Loucy (cell line): Measurements from ENCODE around the gene MS4A10.

Source experiments
- H2AFZ ChIP-seq: fragments of 200-600 bp; sonication (generic); 2 replicates; pipeline ENCODE4 v1.6.0; 2016; ENCODE audit warnings: antibody characterized with exemption, mild to moderate bottlenecking, low read length, moderate library complexity
- H3F3A ChIP-seq: fragments of 200-600 bp; 2 replicates; pipeline ENCODE4 v1.6.0; 2016; ENCODE audit warnings: antibody characterized with exemption, low read depth, mild to moderate bottlenecking
- H3K27me3 ChIP-seq: fragments of 200-600 bp; sonication (generic); 2 replicates; pipeline ENCODE4 v1.6.1; 2014; ENCODE audit warnings: low read length, mild to moderate bottlenecking; ENCODE audit not compliant: insufficient read depth, poor library complexity, severe bottlenecking
- H3K36me3 ChIP-seq: fragments of 200-600 bp; sonication (generic); 2 replicates; pipeline ENCODE4 v1.6.1; 2016; ENCODE audit warnings: low read length; ENCODE audit not compliant: insufficient read depth
- H3K4me1 ChIP-seq: fragments of 200-600 bp; sonication (generic); 2 replicates; pipeline ENCODE4 v1.5.1; 2014; ENCODE audit warnings: low read length, mild to moderate bottlenecking; ENCODE audit not compliant: insufficient read depth, poor library complexity, severe bottlenecking
- H3K4me2 ChIP-seq: fragments of 200-600 bp; sonication (generic); 2 replicates; pipeline ENCODE4 v1.6.0; 2014; ENCODE audit warnings: antibody characterized with exemption, low read length, low read depth, mild to moderate bottlenecking; ENCODE audit not compliant: poor library complexity, severe bottlenecking
- H3K4me3 ChIP-seq: fragments of 200-600 bp; sonication (generic); 2 replicates; pipeline ENCODE4 v1.5.1; 2014; ENCODE audit warnings: low read length, mild to moderate bottlenecking, mixed read lengths; ENCODE audit not compliant: poor library complexity, severe bottlenecking
- H3K79me2 ChIP-seq: fragments of 200-600 bp; sonication (generic); 2 replicates; pipeline ENCODE4 v1.6.1; 2014; ENCODE audit warnings: low read length; ENCODE audit not compliant: insufficient read depth
- H3K9ac ChIP-seq: fragments of 200-600 bp; sonication (generic); 2 replicates; pipeline ENCODE4 v1.6.0; 2014; ENCODE audit warnings: mild to moderate bottlenecking, low read depth, low read length, moderate library complexity; ENCODE audit not compliant: poor library complexity, severe bottlenecking
- H3K9me2 ChIP-seq: fragments of 200-600 bp; sonication (generic); replicated peaks from 2 replicates; pipeline ENCODE4 v1.6.1; 2016; ENCODE audit warnings: low read depth, low read length, mixed read lengths
- H3K9me3 ChIP-seq: fragments of 200-600 bp; sonication (generic); 2 replicates; pipeline ENCODE4 v1.6.1; 2014; ENCODE audit warnings: mild to moderate bottlenecking, antibody characterized with exemption, low read length, low read depth; ENCODE audit not compliant: insufficient read depth
- H4K20me1 ChIP-seq: fragments of 200-600 bp; sonication (generic); 2 replicates; pipeline ENCODE4 v1.6.0; 2014; ENCODE audit warnings: antibody characterized with exemption, low read length, mild to moderate bottlenecking; ENCODE audit not compliant: insufficient read depth, poor library complexity, severe bottlenecking
- EZH2phosphoT487 ChIP-seq: fragments of 200-600 bp; IDR thresholded peaks from 2 replicates; pipeline ENCODE4 v1.6.1; 2018; ENCODE audit warnings: antibody characterized with exemption, mild to moderate bottlenecking, moderate library complexity, borderline replicate concordance
- TF ChIP-seq, protein P1 (sequence below): fragments of 200-600 bp; sonication (generic); conservative IDR thresholded peaks from 2 replicates; pipeline ENCODE4 v1.5.1; 2014; ENCODE audit warnings: mild to moderate bottlenecking, antibody characterized with exemption, low read length

MS4A10 gene

DNA sequence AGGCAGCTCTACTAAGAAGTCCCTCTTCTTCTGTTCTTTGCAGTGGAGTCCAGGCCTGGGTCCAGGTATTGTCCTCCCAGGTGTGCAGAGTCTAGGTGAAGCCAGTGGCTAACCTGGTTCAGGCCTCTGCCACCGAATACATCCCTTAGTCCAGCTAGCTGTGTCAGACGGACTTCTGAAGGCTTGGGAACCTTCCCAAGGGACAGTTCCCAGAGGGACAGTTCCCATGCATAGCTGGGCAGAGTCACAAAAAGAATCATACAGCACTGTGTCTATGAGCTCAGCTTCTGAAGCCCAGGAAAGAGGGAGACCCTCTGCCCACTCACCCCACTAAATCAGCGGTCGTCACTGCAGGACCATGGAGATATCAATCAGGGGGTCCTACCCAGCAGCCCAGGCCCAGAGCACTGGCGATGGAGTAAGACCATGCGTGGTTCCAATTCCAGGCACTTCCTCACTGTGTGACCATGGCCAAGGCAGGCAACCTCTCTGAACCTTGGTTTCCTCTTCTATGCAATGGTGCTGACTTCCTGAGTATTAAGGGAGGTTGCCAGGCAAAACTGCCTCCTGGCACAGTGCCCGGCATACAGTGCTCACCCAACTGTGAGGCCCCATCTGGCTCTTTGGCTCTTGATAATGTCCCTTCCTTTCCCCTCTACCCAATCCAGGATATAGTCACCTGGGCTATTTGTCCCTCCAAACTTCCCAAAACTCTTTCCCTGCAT, 3.4 kb downstream of the MS4A10 start:
- H4K20me1 ChIP-seq: no peaks in the 10 kb centered on the region
- H3K9ac ChIP-seq: no peak overlapping the region
- H3K9me3 ChIP-seq: no peaks in the 10 kb centered on the region; the same call in 1 of the 2 replicates
- no peaks in the 10 kb centered on the region for H3K79me2 ChIP-seq
- peaks cover 44% of the 10 kb centered on the region for H3K4me1 ChIP-seq
- H3K27me3 ChIP-seq: no peaks in the 10 kb centered on the region
- no peaks in the 10 kb centered on the region for H3K9me2 ChIP-seq
- no peaks in the 10 kb centered on the region for H3K36me3 ChIP-seq
- H3K4me2 ChIP-seq: no peak overlapping the region
- H3K4me3 ChIP-seq: no peak overlapping the region
- no peak for TF ChIP-seq EZH2phosphoT487
- TF ChIP-seq, protein P1, sequence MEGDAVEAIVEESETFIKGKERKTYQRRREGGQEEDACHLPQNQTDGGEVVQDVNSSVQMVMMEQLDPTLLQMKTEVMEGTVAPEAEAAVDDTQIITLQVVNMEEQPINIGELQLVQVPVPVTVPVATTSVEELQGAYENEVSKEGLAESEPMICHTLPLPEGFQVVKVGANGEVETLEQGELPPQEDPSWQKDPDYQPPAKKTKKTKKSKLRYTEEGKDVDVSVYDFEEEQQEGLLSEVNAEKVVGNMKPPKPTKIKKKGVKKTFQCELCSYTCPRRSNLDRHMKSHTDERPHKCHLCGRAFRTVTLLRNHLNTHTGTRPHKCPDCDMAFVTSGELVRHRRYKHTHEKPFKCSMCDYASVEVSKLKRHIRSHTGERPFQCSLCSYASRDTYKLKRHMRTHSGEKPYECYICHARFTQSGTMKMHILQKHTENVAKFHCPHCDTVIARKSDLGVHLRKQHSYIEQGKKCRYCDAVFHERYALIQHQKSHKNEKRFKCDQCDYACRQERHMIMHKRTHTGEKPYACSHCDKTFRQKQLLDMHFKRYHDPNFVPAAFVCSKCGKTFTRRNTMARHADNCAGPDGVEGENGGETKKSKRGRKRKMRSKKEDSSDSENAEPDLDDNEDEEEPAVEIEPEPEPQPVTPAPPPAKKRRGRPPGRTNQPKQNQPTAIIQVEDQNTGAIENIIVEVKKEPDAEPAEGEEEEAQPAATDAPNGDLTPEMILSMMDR: no peak
- 0 out of 2 replicates have a peak, but pooled peaks cover 3% of the 10 kb centered on the region for H3F3A ChIP-seq
- H2AFZ ChIP-seq: no peak overlapping the region

DNA sequence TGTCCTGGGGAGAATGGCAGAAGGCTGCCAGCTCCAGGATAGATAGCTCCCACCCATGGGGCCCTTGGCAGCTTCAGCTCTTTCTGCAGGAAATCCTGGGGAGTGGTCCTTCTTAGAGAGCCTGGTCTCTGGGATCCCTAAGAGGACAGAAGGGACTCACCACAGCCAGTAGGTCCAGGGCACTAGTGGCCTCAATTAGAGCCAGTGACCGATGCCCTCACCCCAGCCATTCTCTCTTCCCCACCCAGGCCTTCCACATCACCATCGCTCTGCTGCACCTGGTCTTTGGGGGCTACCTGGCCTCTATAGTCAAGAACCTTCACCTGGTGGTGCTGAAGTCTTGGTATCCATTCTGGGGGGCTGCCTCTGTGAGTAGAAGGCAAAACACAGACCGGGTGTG, 5.6 kb downstream of the MS4A10 start:
- Histone ChIP-seq H3F3A (0 out of 2 replicates have a peak, but pooled peaks cover 3% of the 10 kb centered on the region), H3K9ac (no peak overlapping the region), H3K79me2 (no peaks in the 10 kb centered on the region), H3K9me3 (no peaks in the 10 kb centered on the region; the same call in 1 of the 2 replicates), H3K9me2 (no peaks in the 10 kb centered on the region), H2AFZ (no peak overlapping the region), H3K36me3 (no peaks in the 10 kb centered on the region), H3K27me3 (no peaks in the 10 kb centered on the region), H3K4me2 (no peak overlapping the region), H4K20me1 (no peaks in the 10 kb centered on the region), H3K4me3 (no peak overlapping the region), H3K4me1 (peaks cover 27% of the 10 kb centered on the region)
- TF ChIP-seq, protein P1: no peak
- TF ChIP-seq EZH2phosphoT487: no peak

- H3K36me3 ChIP-seq: no peaks in the 10 kb centered on the region
- H3K79me2 ChIP-seq: no peaks in the 10 kb centered on the region
- H4K20me1 ChIP-seq: no peaks in the 10 kb centered on the region
- H3K9me3 ChIP-seq: no peaks in the 10 kb centered on the region; the same call in 1 of the 2 replicates
- H3K4me2 ChIP-seq: no peak overlapping the region
- H3K27me3 ChIP-seq: no peaks in the 10 kb centered on the region
- 0 out of 2 replicates have a peak, but pooled peaks cover under 1% of the 10 kb centered on the region for H3F3A ChIP-seq
- H2AFZ ChIP-seq: no peak overlapping the region
- H3K4me3 ChIP-seq: no peak overlapping the region
- no peak overlapping the region for H3K9ac ChIP-seq
- H3K4me1 ChIP-seq: peaks cover 21% of the 10 kb centered on the region
- TF ChIP-seq EZH2phosphoT487: no peak
- TF ChIP-seq, protein P1: no peak
- H3K9me2 ChIP-seq: no peaks in the 10 kb centered on the region
Observed at GRCh38 chr11:60791153-60791933, 6.2 kb downstream of the MS4A10 start.
